Glutamatergic neuron (in vitro differentiated cells): Measurements from ENCODE around the gene PALD1. TPM values are rescaled to one million over a fixed set of nuclear protein-coding genes. Genes with fewer than 3 reads are reported as not detected.

Experiments
- DNase-seq: peaks from one replicate; pipeline ENCODE4 v3.0.0; 2022
- H3K27ac Mint-ChIP-seq: one replicate; pipeline ENCODE4 v1.8.0; 2020; ENCODE audit warnings: mild to moderate bottlenecking, mixed read lengths, inconsistent platforms; ENCODE audit not compliant: unreplicated experiment
- H3K27me3 Mint-ChIP-seq: one replicate; pipeline ENCODE4 v1.8.0; 2020; ENCODE audit warnings: mild to moderate bottlenecking, moderate library complexity, mixed read lengths, inconsistent platforms; ENCODE audit not compliant: unreplicated experiment
- H3K36me3 Mint-ChIP-seq: one replicate; pipeline ENCODE4 v1.8.0; 2020; ENCODE audit warnings: mild to moderate bottlenecking, mixed read lengths, inconsistent platforms; ENCODE audit not compliant: unreplicated experiment
- H3K4me1 Mint-ChIP-seq: one replicate; pipeline ENCODE4 v1.8.0; 2020; ENCODE audit warnings: mild to moderate bottlenecking, low read depth, mixed read lengths, inconsistent platforms; ENCODE audit not compliant: unreplicated experiment
- H3K4me3 Mint-ChIP-seq: one replicate; pipeline ENCODE4 v1.8.0; 2020; ENCODE audit warnings: mild to moderate bottlenecking, mixed read lengths, inconsistent platforms; ENCODE audit not compliant: unreplicated experiment
- H3K9me3 Mint-ChIP-seq: one replicate; pipeline ENCODE4 v1.8.0; 2020; ENCODE audit warnings: mild to moderate bottlenecking, moderate library complexity, mixed read lengths, inconsistent platforms; ENCODE audit not compliant: unreplicated experiment
- CTCF ChIP-seq: fragments of 200-600 bp; sonication (generic); IDR thresholded peaks from one replicate; pipeline ENCODE4 v1.5.0; 2021; ENCODE audit not compliant: partially characterized antibody, unreplicated experiment
- total RNA-seq: library from RNA; stranded (reverse); fragmentation: NEBNext Ultra II Directional; extraction: Animal tissue kit (Norgen Biotek cat#: 25700); gene quantifications from one replicate; pipeline ENCODE4 v1.2.1, GENCODE V29; 2021; ENCODE audit not compliant: unreplicated experiment

PALD1 gene
- total RNA-seq, 1 donor from 2014 or later = 15.5 TPM

DNA sequence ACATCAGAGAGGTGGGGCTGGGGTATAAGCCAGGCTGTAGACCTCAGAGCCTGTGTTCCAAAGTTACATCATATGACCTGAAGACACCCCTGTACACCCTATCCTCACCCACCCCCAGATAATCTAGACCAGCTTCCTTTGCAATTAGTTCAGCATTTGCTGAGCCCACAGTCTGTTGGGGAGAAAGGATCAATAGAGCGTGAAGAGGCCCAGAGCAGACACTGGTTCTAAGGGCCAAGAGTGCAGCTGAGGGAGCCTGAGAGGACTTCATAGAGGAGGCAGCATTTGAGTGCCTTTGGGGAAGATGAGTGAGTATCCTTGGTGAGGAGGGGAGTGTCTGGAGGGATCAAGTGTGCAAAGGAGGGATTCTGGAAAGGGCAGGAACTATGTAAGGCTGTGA is 65.3 kb downstream of the PALD1 start:
- Mint-ChIP-seq H3K4me3 (peak overlapping the region; percentile 9), H3K4me1 (peaks cover 10% of the 10 kb centered on the region), H3K36me3 (no peaks in the 10 kb centered on the region), H3K27ac (no peak overlapping the region), H3K9me3 (peaks cover 2% of the 10 kb centered on the region), H3K27me3 (peaks cover 2% of the 10 kb centered on the region)
- no peak for TF ChIP-seq CTCF
- DNase-seq = no peak

GRCh38 chr10:70544431-70545340 is 66.1 kb downstream of the PALD1 start:
- H3K27me3 Mint-ChIP-seq = peaks cover 2% of the 10 kb centered on the region
- TF ChIP-seq CTCF = no peak
- peaks cover 2% of the 10 kb centered on the region for H3K9me3 Mint-ChIP-seq
- peaks cover 10% of the 10 kb centered on the region for H3K4me1 Mint-ChIP-seq
- no peak overlapping the region for H3K4me3 Mint-ChIP-seq
- H3K36me3 Mint-ChIP-seq = no peaks in the 10 kb centered on the region
- no peak for DNase-seq
- no peak overlapping the region for H3K27ac Mint-ChIP-seq

- Mint-ChIP-seq H3K4me3 (no peak overlapping the region), H3K4me1 (peaks cover 20% of the 10 kb centered on the region), H3K27me3 (peaks cover 4% of the 10 kb centered on the region), H3K9me3 (peaks cover 6% of the 10 kb centered on the region), H3K27ac (no peak overlapping the region), H3K36me3 (no peaks in the 10 kb centered on the region)
- DNase-seq = no peak
- TF ChIP-seq CTCF = no peak
These were observed 68.0 kb downstream of the PALD1 start for GRCh38 chr10:70546584-70546983.

DNA sequence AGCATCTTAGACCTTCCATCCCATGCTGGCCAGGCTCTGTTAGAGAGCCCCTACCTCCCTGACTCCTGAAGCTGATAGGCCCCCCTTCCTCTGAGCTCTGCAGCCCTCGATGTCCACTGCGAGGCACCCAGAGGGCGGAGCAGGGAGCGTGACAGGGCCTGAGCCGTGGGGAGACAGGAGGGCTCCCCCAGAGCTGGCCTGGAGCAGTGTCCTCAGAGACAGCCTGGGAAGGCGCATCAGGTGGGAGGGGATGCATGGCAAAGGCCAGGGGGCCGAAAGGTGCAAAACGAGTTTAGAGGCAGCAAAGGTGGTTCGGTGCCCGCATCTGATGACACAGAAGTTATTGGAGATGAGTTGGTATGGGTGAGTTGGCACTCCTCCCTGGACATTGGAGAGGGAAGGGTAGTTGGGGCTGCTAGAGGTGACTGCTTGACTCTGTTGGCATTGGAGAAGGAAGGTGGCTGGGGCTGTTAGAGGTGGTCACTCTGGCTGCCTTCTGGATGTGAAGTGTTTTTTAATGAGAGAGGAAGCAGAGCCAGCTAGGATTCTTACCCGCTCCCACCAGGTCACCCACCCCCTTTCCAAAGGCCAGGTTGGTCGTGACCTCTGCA is 70.9 kb downstream of the PALD1 start:
- Mint-ChIP-seq H3K36me3 (no peaks in the 10 kb centered on the region), H3K4me1 (peaks cover 23% of the 10 kb centered on the region), H3K4me3 (no peak overlapping the region), H3K27me3 (peaks cover 8% of the 10 kb centered on the region), H3K27ac (peak overlapping the region; percentile 31), H3K9me3 (peaks cover 6% of the 10 kb centered on the region)
- TF ChIP-seq CTCF = no peak
- no peak for DNase-seq

GRCh38 chr10:70549962-70550458 is 71.4 kb downstream of the PALD1 start:
- Mint-ChIP-seq H3K4me3 (no peak overlapping the region), H3K4me1 (peaks cover 23% of the 10 kb centered on the region), H3K9me3 (peaks cover 6% of the 10 kb centered on the region), H3K27ac (peak overlapping the region; percentile 31), H3K36me3 (no peaks in the 10 kb centered on the region), H3K27me3 (peaks cover 8% of the 10 kb centered on the region)
- peak; percentile 94 for TF ChIP-seq CTCF
- peak; percentile 76 for DNase-seq
